AG10803 (cell line): ENCODE results near the gene PCYOX1L.

Experiments
- DNase-seq: peaks from one replicate; pipeline ENCODE4 v3.0.0; 2010; ENCODE audit warnings: low read depth
- H3K4me3 ChIP-seq: 2 replicates; pipeline ENCODE4 v1.5.1; 2011; ENCODE audit warnings: mild to moderate bottlenecking, low read length, control low read depth
- TF ChIP-seq, protein P1 (sequence below): conservative IDR thresholded peaks from 2 replicates; pipeline ENCODE4 v1.5.1; 2011; ENCODE audit warnings: mild to moderate bottlenecking, low read length, control low read depth, inconsistent platforms

PCYOX1L gene

DNA sequence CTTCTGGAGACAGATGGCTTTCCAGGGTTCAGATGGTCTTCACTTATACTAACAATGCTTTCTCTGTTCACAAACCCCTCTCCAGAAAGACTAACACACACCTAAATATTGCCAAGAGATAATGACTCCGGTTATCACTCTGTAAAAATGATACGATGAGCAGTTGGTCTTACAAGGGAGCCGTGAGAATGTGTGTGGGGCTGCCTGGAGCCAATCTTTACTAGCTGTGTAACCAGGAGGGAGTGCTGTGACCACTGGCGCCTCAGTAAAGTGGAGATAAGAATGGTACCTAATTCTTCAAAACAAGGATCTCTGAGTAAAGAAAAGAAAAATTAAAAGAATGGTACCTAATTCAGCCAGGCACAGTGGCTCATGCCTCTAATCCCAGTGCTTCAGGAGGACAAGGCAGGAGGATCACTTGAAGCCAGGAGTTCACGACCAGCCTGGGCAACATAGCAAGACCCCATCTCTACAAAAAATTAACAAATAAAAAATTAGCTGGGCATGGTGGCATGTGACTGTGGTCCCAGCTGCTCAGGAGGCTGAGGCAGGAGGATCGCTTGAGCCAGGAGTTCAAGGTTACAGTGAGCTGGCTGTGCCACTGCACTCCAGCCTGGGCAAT, 61.2 kb downstream of the PCYOX1L start:
- no peak for DNase-seq
- TF ChIP-seq, protein P1, sequence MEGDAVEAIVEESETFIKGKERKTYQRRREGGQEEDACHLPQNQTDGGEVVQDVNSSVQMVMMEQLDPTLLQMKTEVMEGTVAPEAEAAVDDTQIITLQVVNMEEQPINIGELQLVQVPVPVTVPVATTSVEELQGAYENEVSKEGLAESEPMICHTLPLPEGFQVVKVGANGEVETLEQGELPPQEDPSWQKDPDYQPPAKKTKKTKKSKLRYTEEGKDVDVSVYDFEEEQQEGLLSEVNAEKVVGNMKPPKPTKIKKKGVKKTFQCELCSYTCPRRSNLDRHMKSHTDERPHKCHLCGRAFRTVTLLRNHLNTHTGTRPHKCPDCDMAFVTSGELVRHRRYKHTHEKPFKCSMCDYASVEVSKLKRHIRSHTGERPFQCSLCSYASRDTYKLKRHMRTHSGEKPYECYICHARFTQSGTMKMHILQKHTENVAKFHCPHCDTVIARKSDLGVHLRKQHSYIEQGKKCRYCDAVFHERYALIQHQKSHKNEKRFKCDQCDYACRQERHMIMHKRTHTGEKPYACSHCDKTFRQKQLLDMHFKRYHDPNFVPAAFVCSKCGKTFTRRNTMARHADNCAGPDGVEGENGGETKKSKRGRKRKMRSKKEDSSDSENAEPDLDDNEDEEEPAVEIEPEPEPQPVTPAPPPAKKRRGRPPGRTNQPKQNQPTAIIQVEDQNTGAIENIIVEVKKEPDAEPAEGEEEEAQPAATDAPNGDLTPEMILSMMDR: no peak
- no peak overlapping the region; the same call in 1 of the 2 replicates for H3K4me3 ChIP-seq
